Activated naive CD4-positive, alpha-beta T cell treated with anti-CD3 and anti-CD28 coated beads, Interleukin-2, amount 50 U/mL, for 16 hours (primary cell): Measurements from ENCODE around the gene TMEM176B.
A peak's percentile ranks its signal among the peaks of the same experiment; 100 is the strongest.
"Not testable (repeated sequence)": the region's sequence is repeated elsewhere in the genome, so short reads cannot be mapped to it uniquely, and the experiment has no call there.

Experiments
- DNase-seq: peaks from one replicate; pipeline ENCODE4 v3.0.0-alpha.2; 2020

Gene TMEM176B

DNA sequence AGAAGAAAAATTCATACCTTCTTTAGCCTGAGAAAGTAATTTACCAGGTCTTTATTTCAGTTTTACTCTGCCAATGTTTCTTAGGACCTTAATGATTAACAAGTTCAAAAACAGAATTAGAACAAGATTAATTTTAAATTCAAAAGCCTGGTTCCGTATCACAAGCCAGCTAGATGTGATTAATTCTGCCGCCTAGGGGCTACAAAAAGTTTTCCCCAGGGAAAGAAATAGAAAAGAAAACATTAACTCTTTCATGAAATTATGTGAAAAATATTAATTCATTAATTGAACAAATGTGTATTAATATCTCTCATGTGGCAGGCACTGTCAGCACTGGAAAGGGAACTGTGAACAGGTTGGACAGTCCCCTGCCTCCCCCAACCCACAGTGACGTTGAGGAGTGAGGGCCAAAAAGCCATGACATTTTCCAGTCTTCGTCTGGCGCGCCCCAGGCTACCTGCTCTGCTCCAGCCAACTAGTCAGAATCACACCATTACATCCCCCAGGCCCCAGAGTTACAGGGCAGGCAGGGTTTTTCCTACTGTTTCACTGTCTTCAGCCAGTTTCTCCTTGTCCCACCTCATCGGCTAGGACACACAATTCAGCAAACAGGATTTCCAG is 20.5 kb upstream of the TMEM176B start:
- no peak for DNase-seq

DNA sequence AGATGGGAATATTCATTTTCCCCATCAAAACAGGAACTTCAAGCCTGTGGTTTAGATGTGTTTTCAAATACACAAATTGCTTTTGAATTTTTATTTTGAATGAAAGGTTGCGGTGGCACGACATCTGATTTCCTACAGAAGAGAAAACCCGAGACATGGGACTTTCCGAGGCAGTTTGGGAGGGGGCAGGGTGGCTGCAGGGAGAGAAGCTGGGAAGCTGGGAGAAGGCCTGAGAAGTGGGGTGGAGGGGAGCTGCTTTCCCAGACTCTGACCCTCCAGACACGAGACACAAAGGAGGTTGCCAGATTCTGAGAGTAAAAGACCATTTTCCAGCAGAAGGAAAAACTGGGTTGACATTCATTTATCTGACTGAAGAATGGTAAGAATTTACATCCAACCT is 20.0 kb upstream of the TMEM176B start:
- no peak for DNase-seq

- no peak for DNase-seq
These were observed 18.8 kb upstream of the TMEM176B start for GRCh38 chr7:150818971-150819370.

DNA sequence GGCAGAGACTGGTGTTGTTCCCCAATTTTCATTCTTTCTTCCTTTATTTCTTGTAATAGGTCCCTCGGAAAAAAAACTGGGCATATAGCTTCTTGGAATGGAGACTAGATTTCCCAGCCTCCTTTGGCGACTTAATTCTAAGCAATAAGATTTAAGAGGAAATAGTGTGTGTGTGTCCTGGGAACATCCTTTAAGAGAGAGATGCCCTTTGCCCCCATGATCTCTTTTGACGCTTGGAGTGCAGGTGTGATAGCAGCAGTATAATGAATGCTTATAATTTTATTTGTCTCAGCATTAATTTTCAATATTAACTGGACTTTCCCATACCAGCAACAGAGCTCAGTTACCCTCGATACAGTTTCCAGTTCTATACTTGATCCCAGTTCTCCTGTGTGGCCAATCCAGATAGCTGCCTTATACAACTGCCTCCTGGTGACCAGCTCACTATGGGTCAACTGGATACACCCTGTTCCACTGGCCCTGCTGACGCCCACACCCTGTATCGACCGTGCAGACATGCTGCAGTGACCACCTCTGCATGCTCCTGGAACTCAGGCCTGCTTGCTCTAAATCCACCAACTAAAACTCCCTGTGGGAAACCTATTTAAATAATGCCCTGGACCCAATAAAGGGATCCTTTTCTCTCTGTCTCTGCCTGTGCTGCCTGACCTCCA is 14.3 kb upstream of the TMEM176B start:
- DNase-seq = no peak

GRCh38 chr7:150807616-150808438 is 7.7 kb upstream of the TMEM176B start:
- not testable (repeated sequence) for DNase-seq

DNA sequence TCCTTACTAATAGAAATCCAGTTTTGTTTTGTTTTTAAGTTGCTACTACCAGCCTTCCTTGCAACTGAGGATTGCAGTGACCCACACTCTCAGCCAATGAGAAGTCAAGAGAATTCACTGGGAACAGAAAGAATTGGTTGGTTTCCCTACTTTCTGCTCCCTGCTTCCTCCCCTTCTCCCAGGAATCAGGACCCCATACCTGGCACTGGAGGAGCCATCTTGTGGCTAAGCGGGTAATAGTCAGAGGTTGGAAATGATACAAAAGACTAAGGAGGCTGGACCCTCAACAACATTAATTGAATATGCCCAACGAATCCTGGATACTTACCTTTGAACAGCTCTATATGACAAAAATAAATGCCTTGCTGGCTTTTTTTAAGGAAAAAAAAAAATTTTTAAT is 6.7 kb upstream of the TMEM176B start:
- no peak for DNase-seq

DNA sequence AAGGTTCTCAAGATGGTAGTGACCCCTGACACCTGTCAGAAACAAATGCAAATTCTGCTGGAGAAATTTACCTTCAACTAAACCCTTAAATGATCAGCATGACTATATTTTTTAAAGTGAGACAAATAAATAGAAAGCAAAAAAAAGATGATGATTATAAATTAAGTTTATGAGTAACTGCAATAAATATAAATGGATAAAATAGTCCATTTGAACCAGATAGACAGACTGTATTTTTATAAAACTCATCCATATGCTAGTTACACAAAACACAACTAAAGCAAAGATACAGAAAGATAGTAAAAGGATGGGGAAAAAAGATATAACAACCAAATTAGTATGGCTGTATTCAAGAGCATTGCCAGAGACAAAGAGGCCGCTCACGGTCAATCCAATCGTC is 6.3 kb upstream of the TMEM176B start:
- no peak for DNase-seq

- DNase-seq = no peak
These were observed 5.7 kb upstream of the TMEM176B start for GRCh38 chr7:150805864-150806263.

GRCh38 chr7:150804802-150805201 is 4.6 kb upstream of the TMEM176B start:
- DNase-seq = no peak

DNA sequence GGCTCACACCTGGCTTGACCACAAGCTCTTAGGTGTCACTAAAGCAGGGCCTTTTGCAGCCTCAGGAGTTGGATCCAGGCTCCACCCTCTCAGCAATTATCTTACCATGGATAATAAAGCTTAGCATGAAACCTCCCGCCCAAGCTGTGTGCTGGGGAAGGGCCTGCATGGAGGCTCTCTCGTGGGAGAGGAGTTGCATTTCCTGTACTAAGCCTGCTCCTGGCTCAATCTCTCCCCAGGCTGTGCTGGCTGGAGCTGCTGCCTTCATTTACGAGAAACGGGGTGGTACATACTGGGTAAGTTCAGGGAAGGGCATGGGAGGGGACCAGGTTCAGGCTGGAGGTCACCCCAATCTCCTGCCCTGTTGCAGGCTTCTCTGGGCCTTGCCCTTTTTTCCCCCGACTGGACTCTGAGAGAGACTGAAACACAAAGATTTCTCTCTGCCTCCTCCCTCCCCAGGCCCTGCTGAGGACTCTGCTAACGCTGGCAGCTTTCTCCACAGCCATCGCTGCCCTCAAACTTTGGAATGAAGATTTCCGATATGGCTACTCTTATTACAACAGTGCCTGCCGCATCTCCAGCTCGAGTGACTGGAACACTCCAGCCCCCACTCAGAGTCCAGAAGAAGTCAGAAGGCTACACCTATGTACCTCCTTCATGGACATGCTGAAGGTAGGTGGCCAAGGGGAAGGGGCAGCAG is 3.1 kb upstream of the TMEM176B start:
- no peak for DNase-seq

DNA sequence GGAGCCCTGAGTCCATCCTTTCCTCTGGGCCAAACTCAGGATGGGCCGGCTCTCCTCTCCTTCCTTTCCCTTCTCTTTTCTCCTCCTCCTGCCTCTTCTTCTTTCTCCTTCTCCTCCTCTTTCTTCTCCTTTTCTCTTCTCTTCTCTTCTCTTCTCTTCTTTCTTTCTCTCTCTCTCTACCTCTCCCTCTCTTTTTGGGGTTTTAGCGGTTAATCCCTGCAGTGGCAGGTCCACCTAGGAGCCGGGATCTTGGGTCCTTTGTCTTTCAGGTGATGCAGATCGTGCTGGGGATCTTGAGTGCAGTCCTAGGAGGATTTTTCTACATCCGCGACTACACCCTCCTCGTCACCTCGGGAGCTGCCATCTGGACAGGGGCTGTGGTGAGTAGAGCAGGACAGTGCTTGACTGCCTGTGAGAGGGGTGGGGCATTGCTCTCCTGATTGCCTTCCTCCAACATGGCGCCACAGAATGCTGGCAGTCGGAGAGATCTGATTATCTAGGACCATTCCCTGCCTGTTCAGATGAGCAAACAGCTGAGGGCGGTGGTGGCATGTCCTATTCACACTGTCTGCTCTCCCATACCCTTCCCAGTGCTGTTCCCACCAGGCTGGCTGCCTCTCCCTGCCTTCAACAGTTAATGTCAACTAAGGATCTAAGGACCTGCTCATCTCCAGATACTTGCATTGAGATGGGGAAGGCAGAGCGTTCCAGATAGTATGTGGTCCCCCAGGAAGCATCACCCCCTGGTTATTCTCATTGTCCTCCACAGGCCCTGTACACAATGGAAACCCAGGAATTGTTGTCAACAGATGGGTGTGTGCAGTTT is 2.0 kb upstream of the TMEM176B start:
- DNase-seq = no peak

DNA sequence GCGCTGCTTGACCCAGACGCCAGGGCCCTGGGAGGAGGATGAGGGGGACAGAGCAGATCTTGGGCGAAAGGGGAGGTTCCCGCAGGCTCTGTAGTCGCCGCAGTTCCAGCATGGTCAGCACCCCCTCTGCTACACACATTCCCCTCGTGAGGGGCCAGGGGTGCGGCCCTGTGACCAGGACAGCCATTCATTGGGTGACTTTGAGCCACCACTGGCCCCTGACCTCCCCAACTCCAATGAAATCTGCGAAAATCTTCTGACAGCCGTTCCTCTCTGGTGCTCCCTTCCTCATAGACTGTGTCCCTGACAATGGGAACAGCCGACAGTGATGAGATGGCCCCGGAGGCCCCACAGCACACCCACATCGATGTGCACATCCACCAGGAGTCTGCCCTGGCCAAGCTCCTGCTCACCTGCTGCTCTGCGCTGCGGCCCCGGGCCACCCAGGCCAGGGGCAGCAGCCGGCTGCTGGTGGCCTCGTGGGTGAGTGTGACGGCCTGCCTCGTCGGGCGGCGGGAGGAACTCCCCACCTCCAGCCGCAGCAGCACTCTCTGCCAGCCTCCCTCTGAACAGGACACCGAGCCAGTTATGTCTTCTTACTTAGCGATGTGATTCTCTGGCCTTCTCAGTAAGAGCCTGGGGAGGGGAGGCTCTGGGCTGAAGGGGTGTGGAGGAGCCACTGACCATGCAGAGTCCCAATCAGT is 1.2 kb upstream of the TMEM176B start:
- DNase-seq = no peak

DNA sequence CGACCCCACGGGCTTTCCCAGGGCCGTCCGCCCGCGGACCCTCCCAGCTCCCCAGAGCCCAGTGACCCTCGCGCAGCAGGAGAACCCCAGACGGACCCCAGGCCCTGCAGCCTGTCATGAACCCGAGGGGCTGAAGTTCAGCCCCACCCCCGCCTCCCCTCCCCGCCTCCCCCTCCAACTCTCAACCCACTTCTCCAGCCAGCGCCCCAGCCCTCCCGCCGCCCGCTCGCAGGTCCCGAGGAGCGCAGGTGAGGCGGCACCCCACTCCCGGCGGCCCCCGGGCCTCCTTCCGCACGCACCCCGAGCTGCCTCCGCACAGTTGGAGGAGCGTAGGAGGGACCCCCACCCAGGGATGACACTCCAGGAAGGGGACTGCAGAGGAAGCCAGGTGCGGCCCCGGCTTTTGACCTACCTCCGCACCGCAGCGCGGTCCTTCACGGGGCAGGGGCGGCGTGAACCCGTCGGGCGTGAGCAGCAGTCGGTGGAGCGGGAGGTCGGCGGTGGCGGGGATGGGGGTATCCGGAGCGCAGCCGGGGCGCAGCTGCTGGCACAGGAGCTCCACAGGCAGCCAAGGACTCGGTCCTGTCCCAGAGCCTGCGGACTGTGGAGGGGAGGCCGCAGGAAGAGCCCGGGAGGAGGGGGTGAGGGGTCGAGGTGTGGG is 547 bp upstream of the TMEM176B start, which contains the start of gene TMEM176A:
Gene TMEM176A (plus strand): TSS at position 189 of the 661 bp plus-strand sequence. CDS start 782 bp downstream, outside the sequence.
- peak; percentile 26 for DNase-seq

- DNase-seq = no peak
These were observed 1.0 kb downstream of the TMEM176B start for GRCh38 chr7:150799156-150799555.

- no peak for DNase-seq
These were observed 2.5 kb downstream of the TMEM176B start for GRCh38 chr7:150797661-150798060.

DNA sequence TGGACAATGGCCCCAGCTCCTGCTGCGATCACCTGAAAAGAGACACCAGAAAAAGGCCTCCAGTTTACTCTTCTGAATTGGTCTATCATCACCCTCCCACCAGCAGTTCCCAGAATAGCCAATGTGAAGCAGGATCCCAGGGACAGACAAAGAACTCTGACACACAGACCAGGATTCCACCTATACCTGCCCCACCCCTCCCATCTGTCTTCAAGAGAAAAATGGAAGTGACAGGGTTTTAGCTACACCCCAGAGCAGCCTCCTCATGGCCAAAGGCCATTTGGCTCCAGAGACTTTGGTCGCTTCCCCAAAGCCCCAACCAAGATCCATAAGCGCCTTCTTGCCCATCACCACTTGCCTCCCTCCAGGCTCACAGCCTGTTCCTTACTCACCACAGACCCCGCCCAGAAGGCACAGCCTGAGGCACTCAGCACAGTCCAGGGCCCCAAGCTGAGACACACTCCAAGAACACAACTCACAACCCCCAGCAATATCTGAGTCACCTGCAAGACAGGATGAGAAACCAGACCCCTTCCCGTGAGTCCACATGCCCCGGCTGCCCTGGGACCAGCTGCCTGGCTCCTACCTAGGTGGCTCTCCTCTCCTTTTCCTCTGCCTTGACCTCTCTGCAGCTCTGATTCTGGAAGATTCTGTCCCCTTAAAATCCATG is 6.5 kb downstream of the TMEM176B start:
- DNase-seq = no peak

DNA sequence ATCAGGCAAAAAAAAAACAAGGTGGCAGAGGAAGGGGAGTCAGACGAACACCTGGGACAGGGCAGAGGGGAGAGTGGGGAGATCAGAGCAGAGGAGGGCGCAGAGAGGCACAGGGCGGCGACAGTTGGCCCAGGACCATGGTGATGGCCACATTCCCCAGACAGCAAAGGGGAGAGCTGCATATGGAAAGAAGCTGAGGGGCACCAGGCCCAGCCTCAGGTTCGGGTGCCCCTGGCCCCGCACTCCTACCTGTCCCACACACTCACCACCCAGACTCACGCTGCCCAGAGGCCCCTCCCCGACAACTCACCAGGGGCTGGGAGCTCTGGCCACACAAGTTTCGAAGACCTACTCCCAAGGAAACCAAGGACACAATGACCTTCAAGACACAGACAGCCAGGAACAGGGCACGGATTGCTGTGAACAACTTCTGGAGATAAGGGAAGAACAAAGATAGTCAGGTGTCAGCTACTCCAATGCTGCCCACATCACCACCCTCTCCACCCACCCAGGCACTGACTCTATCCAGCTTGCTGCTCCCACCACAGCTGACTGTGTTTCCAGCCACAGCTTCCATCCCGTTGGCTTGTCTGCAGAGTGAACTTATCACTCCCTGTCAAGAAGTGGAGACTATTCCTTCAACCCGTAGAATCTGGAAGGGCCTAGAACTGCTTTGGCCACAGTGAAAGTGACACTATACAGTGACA is 8.3 kb downstream of the TMEM176B start:
- DNase-seq = no peak

DNA sequence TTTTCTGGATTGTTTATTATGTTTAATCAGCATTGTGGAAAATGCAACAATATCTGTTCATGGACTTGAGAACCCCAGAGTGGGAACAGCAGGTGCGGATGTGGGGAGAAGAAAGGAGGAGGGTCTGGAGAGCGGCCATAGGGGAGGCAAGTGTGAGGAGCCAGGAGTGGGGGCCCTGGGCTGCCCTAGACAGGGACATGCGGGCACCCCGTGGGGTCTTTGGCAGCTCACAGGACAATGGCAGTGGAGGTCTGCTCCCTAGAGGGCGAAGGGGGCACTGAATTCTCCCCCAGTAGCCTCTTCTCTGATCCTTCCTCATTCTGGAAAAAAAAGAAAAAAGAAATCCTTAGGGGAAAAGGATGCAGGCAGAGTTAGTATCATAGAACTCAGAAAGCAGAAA is 8.9 kb downstream of the TMEM176B start:
- no peak for DNase-seq

DNA sequence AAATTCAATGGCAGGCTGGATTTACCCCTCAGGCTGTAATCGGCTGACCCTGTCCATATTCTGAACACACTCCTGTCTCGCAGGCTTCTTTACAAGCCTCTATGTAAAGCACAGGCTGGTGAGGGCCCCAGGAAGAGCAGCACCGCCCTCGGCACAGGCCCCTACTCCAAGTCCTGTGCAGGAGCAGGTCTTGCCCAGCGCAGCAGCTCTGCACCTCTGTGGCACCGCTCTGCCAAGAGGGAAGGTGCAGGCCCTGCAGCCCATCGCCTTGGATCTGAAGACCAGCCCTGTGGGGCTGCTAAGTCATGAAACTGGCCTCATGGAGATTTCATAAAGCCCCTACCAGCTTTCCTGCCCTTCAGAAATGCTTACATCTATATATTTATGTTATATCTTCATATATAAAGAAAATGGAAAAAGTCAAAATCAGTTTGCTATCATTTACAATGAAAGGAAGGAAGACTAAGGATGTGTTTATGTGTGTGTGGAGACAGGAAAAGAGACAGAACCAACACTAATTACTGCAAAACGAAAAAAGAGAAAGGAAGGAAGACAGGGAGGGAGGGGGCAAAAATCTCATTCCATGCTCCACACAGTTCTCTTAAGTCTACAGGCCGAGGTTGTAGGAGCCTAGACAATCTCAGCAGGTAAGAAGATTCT is 9.6 kb downstream of the TMEM176B start:
- no peak for DNase-seq
